Activated T-cell treated with anti-CD3 and anti-CD28 coated beads for 1 hour (primary cell): ENCODE results near the gene JUND.

Source experiments
- DNase-seq: peaks from one replicate; pipeline ENCODE4 v3.0.0-alpha.2; 2020; ENCODE audit warnings: low read depth

The JUND gene

DNA sequence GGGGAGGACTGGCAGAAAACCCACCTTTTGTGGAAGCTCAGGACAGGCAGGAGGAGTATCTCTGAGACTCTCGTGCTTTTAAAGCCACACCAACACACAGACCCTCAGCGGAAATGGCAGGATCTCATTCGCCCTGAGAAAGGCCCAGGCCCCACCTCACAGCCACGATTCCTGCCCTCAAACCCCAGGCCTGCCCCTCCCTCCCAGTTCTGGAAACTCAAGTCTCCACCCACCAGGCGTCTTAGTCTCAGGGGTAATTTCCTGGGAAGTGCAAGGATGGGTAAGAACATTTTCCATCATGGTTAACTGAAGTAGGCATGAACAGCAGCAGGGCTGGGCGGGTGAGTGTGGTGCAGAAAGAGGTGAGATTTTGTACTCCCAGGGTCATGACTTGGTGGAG is 47.2 kb downstream of the JUND start:
- DNase-seq, result no peak

DNA sequence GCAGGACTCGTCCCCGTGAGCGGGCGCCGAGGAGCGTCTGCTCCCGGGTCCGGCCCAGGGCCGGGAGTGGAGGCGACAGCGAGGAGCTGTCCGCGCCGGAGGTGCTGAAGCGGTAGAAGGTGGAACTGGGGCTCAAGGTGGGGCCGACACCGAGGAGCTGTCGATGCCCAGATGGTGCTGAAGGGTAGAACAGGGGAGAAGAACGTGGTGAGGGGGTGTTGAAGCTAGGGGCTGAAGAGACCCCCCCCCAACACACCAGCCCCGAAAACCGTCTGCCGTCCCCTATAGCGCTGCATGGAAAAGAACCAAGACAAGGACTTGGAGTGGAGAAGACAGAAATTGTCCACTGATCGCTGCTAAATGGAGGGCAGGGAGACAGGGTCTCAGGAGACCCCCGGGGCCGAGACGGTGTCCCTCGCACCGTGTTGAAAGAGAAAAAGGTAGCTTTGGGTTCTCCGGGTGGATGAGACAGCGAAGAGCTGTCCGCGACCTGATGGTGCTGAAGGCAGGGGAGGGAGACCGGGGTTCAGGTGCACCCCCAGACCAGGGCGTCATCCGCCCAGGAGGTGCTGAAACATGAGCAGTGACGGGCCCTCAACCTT is 48.1 kb downstream of the JUND start:
- peak; percentile 24 for DNase-seq

DNA sequence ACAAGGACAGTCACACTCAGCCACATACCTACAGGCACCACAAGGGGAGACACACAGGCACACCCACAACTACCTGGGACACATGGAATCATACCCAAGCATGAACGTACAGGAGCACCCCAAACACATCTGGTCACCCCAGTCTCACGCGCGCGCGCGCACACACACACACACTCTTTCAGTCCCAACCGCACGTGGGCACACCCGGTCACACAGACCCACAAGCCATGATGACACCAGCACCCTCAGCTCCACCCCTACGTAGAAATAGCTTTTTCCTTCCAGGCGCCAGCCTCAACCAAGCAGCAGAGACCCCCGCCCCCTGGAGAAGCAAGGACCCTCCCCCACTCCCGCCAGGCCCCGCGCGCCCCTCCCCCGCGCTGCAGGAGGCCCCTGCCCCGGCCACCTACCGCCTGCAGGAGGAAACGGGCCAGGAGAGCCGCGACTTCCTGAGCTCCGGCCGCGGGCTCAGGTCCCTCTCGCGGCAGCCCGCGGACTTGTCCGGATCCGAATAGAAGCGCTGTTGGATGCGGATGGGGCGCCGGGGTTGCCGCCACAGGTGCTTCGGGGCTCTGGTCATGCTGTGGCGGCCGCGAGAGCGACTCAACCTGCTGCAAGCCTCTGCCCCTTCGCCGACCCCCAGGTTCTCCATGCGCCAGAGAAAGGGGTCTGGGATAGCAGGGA is 48.7 kb downstream of the JUND start:
- no peak for DNase-seq

DNA sequence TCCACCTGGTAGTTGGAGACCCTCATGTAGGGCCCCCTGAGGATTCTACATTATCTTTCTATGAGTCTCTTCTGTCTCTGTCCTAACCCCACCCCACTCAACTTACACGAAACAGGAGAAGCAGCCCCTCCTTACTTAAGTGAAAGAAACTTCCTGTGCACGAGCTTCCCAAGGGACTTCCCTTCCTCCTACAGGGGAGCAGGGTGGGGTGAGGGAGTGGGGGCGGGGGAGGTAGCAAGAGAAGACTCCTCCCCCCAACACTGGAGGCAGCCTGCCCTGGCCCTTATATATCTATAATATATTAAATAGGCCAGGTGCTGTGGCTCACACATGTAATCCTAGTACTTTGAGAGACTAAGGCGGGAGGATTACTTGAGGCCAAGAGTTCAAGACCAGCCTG is 49.6 kb downstream of the JUND start:
- DNase-seq, result no peak

DNA sequence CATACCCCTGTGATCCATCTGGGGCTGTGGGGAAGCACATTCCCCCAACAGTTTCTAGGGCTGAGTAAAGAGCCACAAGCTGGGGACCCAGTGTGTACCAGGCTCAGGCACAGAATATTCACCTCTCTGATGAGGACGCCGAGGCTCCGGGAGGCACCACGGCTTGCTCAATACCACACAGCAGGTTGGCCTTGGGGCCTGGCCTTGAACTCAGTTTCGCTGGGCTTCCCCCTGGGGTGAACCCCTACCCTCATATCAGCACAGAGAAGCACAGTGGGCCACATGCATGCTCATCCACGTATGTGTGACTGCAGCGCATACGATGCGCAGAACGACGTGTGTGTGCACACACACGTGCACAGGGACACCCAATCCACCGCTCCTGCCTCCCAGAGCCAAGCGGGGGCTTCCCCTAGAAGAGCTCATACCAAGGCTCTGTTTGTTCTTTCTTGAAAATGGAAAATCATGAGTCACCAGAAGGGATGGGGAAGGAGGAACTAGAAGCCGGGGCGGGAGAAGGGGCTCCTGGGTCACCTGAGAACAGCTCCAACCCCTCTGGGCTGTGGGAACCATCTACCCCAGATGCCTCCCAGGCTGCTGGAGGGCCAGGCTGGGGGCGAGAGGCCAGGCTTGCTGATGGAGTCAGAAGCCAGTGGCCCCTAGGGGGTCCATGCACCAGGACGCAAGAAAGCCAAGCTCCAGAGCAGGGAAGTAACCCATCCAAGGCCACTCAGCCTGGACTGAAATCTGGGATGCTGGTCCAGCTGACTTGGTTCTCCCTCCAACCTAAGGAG is 50.3 kb downstream of the JUND start:
- DNase-seq, result no peak

DNA sequence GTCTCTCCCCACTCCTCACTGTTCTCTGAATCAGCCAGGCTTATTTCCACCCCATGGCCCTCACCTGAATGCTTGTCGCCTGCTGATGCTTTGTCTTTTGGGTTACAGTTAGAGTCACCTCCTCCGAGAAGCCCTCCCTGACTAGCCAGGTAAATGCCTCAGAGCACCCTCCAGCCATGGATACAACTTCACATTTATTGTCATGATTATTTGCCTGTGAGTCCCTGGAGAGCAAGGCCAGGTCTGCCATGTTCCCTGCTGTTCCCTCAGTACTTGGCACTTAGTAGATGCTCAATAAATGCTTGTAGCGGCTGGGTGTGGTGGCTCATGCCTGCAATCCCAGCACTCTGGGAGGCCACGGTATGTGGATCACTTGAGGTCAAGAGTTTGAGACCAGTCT is 51.5 kb downstream of the JUND start:
- DNase-seq, result no peak
